Activated CD8-positive, alpha-beta memory T cell treated with anti-CD3 and anti-CD28 coated beads, Interleukin-2, amount 50 U/mL, for 1 hour (primary cell): ENCODE measurements around the gene MAPK13.
A peak's percentile ranks its signal among the peaks of the same experiment; 100 is the strongest.
"Not testable (repeated sequence)": the region's sequence is repeated elsewhere in the genome, so short reads cannot be mapped to it uniquely, and the experiment has no call there.

Experiments
- DNase-seq: peaks from one replicate; pipeline ENCODE4 v3.0.0-alpha.2; 2020; ENCODE audit errors: extremely low read depth

The MAPK13 gene

DNA sequence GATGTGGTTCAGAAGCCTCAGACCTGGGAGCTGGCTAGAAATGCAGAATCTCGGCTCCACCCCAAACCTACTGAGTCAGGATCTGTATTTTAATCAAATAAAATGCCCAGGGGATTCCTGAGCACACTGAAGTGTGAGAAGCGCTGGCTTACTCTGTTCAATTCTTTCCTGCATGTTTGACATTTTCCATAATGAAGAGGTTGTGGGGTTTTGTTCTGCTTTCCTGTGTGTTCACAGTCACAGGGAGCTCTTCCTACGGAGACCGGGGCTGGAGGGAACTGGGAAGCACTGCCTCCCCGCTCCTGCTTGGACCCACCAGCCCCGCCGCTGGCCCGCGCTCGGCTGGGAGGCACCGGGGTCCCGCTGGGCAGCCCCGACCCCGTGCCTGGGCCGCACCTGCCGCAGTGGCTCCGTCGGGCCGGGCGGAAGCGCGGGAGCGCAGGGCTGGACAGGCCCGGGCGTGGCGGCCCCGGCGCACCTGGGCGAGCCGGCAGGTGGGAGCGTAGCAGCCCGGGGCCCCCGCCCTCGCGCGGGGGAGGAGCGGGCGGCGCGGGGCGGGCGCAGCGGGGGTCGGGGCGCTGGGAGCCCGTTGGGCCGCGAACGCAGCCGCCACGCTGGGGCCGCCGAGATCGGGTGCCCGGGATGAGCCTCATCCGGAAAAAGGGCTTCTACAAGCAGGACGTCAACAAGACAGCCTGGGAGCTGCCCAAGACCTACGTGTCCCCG lies at the start of gene MAPK13:
Gene MAPK13 (plus strand): TSS at position 573 of the 726 bp plus-strand sequence. CDS start 70 bp downstream, at position 643.
- no peak for DNase-seq

DNA sequence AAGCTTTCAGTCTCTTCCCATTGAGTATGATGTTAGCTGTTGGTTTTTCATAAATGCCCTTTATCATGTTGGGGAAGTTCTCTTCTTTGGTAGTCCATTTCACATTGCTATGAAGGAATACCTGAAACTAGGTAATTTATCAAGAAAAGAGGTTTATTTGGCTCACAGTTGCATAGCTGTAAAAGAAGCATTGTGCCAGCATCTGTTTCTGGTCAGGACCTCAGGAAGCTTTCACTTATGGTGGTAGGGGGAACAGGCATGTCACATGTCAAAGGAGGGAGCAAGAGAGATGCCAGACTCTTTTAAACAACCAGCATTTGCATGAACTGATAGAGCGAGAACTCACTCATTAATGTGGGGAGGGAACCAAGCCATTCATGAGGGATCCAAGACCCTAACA lies 48.0 kb upstream of the MAPK13 start:
- no peak for DNase-seq

DNA sequence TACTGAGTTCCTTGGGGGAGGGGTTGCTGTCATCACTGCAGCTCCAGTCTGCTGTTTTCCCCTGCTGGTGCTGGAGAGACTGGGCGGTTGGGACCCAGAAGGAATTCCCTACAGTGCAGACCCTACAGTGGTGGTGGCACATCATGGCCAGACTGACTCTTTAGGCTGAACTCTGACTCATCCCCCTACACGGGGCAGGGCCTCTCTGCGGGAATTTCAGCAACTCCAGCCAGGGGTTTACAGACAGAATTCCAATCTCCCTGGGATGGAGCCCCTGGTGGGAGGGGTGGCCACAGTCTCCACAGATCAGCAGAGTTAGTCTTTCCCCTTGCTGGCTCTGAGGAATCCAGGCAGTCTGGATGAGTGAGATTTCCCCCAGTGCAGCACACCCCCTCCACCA lies 46.9 kb upstream of the MAPK13 start:
- DNase-seq: no peak

DNA sequence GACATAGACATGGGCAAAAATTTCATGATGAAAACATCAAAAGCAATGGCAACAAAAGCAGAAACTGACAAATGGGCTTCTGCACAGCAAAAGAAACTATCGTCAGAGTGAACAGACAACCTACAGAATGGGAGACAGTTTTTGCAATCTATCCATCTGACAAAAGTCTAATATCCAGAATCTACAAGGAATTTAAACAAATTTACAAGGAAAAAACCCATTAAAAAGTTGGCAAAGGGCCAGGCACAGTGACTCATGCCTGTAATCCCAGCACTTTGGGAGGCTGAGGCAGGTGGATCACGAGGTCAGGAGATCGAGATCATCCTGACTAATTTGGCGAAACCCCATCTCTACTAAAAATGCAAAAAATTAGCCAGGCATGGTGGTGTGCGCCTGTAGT lies 42.1 kb upstream of the MAPK13 start:
- not testable (repeated sequence) for DNase-seq

DNA sequence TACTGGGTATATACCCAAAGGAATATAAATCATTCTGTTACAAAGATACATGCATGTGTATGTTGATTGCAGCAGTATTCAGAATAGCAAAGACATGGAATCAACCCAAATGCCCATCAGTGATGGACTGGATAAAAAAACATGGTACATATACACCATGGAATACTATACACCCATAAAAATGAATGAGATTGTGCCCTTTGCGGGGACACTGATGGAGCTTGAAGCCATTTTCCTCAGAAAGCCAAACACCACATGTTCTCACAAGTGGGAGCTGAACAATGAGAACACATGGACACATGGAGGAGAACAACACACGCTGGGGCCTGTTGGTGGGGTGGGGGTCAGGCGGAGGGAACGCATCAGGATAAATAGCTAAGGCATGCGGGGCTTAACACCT lies 41.3 kb upstream of the MAPK13 start:
- DNase-seq: no peak

DNA sequence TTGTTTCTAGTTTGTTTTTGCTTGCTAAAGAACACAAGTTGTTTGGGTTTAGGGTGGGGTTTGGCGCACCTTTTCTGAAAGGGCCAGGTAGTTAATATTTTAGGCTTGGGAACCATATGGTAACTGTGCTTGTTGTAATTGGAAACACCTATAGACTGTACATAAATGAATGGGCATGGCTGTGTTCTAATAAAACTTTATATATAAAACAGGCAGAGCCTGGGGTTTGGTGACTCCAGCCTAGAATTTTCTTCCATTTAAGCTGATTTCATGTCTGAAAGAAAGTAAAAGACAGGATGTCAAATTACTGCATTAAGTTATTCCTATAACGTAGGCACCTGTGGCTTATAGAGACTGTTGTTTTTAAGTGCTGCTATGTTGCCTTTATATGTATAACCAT lies 36.1 kb upstream of the MAPK13 start:
- DNase-seq: no peak

DNA sequence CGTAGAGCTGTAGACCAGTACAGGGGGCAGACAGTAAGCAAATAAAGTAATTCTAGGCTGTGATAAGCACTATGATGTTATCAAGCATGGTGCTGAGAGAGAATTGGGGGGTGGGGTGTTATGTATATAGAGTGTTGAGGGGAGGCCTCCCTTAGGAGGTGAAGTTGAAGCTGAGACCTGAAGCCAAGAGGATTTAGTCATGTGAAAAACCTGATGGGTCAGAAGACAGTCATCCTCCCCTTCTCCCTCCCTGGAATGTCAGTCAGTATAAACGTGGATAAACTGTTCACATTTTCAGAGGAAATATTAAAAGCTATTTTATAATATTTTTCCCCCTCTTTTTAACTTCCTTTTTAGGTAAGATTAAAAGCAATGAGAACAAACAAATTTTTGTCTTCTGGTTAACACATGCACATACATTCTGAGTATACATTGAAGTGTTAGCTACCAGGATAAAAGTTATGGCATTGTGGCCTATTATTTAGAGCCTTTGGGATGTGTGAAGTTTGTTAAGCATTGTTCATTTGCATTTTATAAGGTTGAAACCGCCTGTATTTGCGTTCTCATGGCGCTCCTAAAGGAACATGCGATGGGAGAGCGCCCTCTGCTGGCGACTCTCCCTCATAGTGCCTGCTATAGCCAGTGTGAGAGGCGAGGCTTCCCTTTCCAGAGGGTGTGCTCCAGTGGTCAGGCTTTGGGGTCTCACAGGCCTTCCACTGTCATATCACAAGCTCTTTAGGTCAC lies 35.4 kb upstream of the MAPK13 start:
- peak; percentile 47 for DNase-seq

DNA sequence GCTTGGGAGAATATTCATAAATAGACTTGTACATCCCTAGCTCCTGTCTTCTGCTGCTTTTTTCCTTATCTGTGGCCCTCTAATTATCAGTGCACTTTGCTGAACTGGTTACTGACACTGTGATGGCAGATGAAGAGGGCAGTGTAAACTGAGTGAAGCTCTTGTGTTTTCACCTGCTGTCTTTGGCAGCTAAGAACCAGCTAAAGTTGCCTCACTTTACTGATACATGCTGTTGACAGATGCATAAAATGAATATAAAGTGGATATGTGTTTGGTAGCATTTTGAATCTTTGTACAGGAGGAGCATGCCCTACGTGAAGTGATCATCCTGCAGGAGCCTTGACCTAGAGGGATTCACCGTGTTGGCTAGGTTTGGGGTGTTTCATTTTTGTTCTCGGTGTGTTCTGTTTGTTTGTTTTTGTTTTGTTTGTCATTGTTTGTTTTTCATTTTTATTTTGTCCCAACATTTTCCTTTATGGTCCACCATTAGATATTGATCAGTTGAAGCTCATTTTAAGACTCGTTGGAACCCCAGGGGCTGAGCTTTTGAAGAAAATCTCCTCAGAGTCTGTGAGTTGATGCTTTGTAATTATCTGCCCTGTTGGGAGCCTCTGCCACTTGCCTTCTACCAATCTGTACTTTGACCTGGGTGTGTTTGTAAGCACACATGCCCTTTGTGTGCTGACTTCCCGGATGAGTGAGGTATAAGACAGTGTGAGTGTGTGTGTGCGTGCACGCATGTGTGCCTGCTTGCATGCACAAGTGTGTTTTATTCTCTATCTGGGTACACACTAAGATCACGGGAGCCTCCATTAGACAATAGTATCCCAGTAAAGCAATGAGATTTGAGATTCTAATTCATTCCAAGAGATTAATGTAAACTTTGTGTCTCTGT lies 34.6 kb upstream of the MAPK13 start:
- no peak for DNase-seq

DNA sequence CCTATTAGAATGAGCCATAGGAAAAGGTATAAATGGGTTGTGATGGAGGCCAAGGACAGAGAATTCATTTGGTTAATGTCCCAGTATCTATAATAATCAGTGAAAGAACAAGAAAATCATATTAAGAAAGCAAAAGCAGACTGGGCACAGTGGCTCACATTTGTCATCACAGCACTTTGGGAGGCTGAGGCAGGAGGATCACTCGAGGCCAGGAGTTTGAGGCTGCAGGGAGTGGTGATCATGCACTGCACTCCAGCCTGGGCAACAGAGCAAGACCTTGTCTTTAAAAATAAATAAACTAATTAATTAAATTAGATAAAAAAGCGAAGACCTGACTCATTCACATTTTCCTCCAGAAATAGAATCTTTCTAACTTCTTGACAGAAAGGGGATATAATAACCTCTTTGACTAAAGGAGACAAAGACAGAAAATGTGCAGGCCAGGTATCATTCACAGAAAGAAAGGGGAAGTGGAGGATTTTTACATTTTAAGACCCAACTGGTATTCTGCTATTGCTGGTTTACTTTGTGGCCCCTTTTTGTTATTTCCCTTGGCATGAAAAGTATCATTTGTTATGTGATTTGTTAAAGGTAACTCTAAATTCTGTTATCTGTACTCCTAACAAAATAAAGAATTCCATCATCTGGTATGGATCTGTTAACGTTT lies 31.9 kb upstream of the MAPK13 start:
- DNase-seq: no peak

DNA sequence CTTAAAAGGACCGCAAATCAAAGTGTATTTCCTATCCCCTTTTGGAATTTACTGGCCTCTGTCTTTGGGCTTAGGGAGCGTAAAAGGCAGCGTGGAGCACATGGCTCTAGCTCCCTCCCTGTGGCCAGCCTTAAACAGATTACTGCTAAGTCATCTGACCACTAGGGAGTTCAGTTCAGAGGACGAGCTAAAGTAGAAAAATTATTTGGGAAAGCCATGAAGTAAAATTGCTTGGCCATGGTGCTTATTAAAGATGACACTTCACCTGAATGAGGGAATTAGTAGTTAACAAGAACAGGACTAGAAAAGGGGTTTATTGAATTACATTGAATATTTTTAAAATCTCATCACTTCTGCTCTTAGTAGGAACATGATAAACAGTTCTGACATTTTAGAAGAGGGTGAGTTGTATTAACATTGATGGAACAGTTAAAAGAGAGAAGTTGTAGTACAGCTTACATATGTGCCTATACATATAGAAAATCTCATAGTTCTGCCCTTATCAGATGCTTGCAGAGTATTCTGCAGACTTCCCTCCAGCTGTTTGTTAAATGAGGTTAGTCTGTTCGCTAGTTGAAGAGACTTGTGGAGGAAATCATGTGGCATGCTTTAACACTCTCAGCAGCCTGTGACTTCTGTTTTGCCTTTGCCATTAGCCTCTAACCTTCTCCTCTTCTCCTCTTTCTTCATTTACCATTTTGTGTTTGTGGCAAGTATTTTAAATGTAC lies 31.2 kb upstream of the MAPK13 start:
- DNase-seq: no peak

DNA sequence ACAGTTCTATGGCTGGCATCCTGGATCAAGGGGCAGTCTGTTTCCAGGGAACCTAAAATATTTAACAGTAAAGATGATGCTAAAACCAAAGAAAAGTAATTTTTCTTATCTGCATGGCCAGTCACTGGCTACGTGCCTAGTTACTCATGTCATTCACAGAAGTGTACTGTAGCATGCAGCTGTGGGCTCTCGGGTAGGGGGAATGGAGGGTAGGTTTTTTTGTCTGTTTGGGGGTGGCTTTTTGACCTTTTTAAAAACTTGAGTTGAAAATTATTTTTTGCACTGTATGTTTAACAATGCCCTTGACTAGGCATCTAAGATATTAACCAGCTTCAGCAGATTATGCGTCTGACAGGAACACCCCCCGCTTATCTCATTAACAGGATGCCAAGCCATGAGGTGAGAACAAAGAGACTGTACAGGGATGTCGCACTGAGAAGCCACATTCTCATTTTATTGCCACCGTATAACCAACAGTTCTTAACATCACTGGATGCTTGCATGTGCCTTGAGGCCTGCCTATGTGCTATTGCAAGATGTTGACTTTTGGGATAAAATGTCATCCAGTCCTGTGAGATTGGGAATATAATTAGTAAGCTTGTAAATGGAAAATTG lies 30.3 kb upstream of the MAPK13 start:
- DNase-seq: no peak

DNA sequence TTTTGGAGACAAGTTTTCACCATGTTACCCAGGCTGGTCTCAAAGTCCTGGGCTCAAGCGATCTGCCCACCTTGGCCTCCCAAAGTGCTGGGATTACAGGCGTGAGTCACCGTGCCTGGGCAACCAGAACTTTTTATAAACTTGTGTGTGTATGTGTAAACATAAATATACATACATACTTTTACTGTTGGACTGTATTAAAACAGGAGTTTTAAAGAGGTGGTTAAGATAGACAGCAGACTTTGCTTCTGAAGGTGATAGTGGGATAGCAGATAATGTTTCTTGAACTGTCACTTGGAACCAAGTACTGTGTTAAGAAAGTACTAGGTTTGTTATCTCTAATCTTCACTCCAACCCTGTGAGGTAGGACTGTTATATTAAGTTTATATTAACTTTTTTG lies 28.6 kb upstream of the MAPK13 start:
- DNase-seq: no peak

DNA sequence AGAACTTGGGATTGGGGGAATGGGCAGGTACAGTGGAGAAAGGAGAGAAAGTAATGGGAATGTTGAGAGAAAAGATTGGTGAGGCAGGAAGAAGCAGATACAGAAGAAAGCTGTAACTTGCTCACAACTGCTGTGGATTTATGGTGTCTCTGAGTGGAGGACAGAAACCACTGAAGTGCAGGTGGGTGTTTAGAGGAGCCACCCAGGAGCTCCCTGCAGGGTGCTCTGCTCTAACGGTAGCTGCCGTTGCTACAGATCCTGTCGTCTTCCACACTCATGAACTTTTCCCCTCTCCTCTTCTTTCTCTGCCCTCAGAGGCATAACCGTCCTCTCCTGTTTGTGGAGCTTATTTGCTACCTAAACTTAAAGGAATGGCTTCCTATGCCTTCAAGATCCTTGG lies 27.5 kb upstream of the MAPK13 start:
- DNase-seq: no peak

DNA sequence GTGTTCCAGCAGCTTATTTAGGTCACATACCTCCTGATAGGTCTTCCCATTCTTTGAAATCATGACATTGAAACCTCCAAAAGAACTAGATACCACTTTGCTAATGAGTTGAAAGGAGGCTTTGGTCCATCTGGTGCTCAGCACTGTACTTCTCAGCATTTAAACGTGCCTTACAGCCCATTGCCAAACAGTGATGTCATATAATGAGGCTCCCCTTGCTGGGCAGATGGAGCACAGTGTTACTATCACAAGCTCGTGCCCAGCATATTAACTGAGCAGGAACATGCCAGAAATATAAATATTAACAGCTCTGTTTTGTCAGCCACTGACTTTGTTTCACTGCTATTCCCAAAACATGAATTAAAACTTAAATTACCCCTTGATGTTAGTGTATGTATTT lies 25.5 kb upstream of the MAPK13 start:
- DNase-seq: no peak

DNA sequence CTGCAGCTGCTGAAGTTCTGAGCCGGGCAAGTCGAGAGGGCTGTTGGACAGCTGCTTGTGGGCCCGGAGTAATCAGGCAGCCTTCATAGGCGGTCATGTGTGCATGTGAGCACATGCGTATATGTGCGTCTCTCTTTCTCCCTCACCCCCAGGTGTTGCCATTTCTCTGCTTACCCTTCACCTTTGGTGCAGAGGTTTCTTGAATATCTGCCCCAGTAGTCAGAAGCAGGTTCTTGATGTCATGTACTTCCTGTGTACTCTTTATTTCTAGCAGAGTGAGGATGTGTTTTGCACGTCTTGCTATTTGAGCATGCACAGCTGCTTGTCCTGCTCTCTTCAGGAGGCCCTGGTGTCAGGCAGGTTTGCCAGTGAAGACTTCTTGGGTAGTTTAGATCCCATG lies 21.2 kb upstream of the MAPK13 start:
- no peak for DNase-seq

DNA sequence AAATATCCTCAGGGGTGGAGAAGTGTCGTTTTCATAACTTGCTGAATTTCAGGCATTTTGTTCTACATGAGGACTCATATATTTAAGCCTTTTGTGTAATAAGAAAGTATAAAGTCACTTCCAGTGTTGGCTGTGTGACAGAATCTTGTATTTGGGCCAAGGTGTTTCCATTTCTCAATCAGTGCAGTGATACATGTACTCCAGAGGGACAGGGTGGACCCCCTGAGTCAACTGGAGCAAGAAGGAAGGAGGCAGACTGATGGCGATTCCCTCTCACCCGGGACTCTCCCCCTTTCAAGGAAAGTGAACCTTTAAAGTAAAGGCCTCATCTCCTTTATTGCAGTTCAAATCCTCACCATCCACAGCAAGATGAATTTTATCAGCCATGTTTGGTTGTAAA lies 20.3 kb upstream of the MAPK13 start:
- no peak for DNase-seq

DNA sequence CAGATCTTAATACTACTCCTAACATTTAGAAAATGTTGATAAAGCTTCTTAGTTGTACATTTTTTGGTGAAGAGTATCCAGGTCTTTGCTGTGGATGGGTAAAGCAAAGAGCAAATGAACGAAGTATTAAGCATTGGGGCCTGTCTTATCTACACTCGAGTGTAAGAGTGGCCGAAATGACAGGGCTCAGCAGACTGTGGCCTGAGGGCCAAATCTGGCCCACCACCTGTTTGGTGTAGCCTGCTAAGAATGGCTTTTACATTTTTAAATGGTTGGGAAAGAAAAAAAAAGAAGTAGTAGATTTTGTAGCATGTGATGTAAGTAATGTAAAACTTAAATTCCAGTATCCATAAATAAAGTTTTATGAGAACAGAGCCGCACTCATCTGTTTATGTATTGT lies 19.4 kb upstream of the MAPK13 start:
- DNase-seq: no peak

DNA sequence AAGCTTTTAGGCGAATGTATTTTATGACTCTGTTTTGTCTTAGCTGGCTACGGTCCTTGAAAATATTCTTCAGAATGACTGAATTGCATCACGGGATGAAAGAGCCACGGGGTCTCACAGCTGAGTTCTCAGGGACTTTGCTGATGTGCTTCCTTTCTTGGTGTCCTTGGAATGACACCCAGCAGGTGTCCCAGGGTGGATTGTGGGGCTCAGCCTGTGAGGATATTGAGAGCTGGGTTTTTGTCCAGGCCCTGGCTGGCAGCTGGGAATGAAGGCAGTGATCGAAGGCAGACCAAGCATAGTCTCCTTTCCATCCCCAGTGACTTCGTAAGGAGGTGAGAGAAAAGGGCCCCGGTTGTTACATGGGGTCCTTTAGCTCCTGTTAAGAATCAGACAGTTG lies 18.8 kb upstream of the MAPK13 start:
- DNase-seq: no peak

DNA sequence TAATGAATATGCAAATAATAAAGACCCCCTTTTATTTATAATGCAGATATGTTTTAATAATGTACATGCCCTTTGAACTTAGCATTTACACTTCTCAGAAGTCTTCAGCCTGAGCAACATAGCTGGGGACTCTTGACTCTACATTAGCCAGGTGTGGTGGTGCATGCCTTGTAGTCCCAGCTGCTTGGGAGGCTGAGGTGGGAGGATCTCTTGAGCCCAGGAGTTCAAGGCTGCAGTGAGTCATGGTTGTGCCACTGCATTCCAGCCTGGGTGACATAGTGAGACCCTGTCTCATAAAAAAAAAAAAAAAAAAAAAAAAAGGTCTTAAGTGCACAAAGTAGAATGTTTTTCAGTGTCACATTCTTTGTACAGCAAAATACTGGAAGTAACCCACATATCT lies 17.3 kb upstream of the MAPK13 start:
- no peak for DNase-seq

DNA sequence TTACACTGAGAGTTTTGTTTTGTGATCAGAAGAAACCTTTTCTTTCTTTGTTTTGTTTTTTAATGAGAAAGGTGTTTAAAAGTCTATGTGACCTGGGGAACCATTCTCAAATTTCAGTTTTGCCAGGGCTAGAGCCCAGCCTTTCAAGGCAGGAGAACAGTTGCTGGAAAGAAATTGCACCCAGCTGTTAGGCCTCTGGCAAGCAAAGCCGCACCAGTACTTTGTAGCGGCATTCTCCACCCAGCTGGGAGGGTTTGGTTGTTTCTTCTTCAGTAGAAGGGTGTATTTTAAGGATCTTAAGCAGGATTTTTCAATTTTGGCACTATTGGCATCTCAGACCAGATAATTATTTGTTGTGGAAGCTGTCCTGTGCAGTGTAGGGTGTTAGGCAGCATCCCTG lies 16.6 kb upstream of the MAPK13 start:
- no peak for DNase-seq
